HUES6 (cell line): ENCODE results near the gene SATB2.

Experiments
- H3K27ac ChIP-seq: 2 replicates; pipeline ENCODE4 v1.7.0; 2013; ENCODE audit warnings: low read depth, mild to moderate bottlenecking, low read length, inconsistent platforms
- H3K27me3 ChIP-seq: 2 replicates; pipeline ENCODE4 v1.6.1; 2013; ENCODE audit warnings: low read length; ENCODE audit not compliant: control insufficient read depth, insufficient read depth
- H3K36me3 ChIP-seq: 2 replicates; pipeline ENCODE4 v1.6.1; 2013; ENCODE audit warnings: low read length; ENCODE audit not compliant: control insufficient read depth, insufficient read depth
- H3K4me1 ChIP-seq: 2 replicates; pipeline ENCODE4 v1.6.1; 2013; ENCODE audit warnings: low read length; ENCODE audit not compliant: control insufficient read depth, insufficient read depth
- H3K4me3 ChIP-seq: 2 replicates; pipeline ENCODE4 v1.5.1; 2013; ENCODE audit warnings: low read depth, low read length
- H3K9ac ChIP-seq: one replicate; pipeline ENCODE4 v1.6.1; 2013; ENCODE audit warnings: mild to moderate bottlenecking, low read length
- H3K9me3 ChIP-seq: 2 replicates; pipeline ENCODE4 v1.6.1; 2013; ENCODE audit warnings: low read depth, low read length; ENCODE audit not compliant: control insufficient read depth, insufficient read depth

Gene SATB2

GRCh38 chr2:199428291-199428690 lies 29.4 kb downstream of the SATB2 start:
- Histone ChIP-seq H3K36me3 (no peaks in the 10 kb centered on the region), H3K27me3 (no peaks in the 10 kb centered on the region), H3K9me3 (no peaks in the 10 kb centered on the region), H3K4me1 (peaks cover 46% of the 10 kb centered on the region), H3K27ac (no peak overlapping the region), H3K4me3 (no peak overlapping the region), H3K9ac (no peak overlapping the region)

GRCh38 chr2:199424160-199424559 lies 33.6 kb downstream of the SATB2 start:
- Histone ChIP-seq H3K36me3 (peaks cover 4% of the 10 kb centered on the region; the same call in 1 of the 2 replicates), H3K27me3 (no peaks in the 10 kb centered on the region), H3K9ac (no peak overlapping the region), H3K4me1 (peaks cover 11% of the 10 kb centered on the region), H3K27ac (no peak overlapping the region), H3K9me3 (no peaks in the 10 kb centered on the region), H3K4me3 (peak overlapping the region; percentile 24; the same call in 1 of the 2 replicates)

DNA sequence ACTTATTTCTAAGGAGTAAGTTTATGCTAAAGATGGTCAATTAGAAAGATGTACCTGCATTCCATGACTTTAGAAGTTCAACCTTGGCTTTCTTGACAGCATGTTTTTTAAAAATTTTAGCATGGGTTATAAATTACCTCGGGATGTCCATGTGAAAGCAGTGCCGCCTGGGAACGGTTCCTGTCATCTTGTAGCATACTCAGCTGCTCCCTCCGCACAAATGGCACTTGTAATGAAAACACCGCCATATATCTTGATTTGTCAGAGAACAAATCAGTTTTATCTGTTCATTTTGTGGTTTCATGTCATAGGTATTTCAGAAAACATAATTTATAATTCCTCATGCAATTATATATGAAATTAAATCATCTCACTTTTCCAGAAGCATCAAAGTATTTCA lies 38.3 kb downstream of the SATB2 start:
- peaks cover 4% of the 10 kb centered on the region; the same call in 1 of the 2 replicates for H3K36me3 ChIP-seq
- H3K9ac ChIP-seq = no peak overlapping the region
- peaks cover 14% of the 10 kb centered on the region for H3K4me1 ChIP-seq
- H3K27me3 ChIP-seq = no peaks in the 10 kb centered on the region
- H3K9me3 ChIP-seq = no peaks in the 10 kb centered on the region
- H3K4me3 ChIP-seq = no peak overlapping the region
- no peak overlapping the region for H3K27ac ChIP-seq

GRCh38 chr2:199414465-199414864 lies 43.3 kb downstream of the SATB2 start:
- no peaks in the 10 kb centered on the region for H3K9me3 ChIP-seq
- no peak overlapping the region for H3K27ac ChIP-seq
- no peak overlapping the region for H3K4me3 ChIP-seq
- peaks cover 7% of the 10 kb centered on the region; the same call in 1 of the 2 replicates for H3K36me3 ChIP-seq
- no peaks in the 10 kb centered on the region for H3K27me3 ChIP-seq
- peaks cover 30% of the 10 kb centered on the region for H3K4me1 ChIP-seq
- H3K9ac ChIP-seq = no peak overlapping the region

GRCh38 chr2:199414001-199414400 lies 43.7 kb downstream of the SATB2 start:
- no peaks in the 10 kb centered on the region for H3K27me3 ChIP-seq
- H3K27ac ChIP-seq = no peak overlapping the region
- H3K36me3 ChIP-seq = peaks cover 7% of the 10 kb centered on the region; the same call in 1 of the 2 replicates
- no peaks in the 10 kb centered on the region for H3K9me3 ChIP-seq
- no peak overlapping the region for H3K9ac ChIP-seq
- peaks cover 34% of the 10 kb centered on the region for H3K4me1 ChIP-seq
- no peak overlapping the region for H3K4me3 ChIP-seq

GRCh38 chr2:199409759-199410529 lies 47.8 kb downstream of the SATB2 start:
- Histone ChIP-seq H3K27me3 (no peaks in the 10 kb centered on the region), H3K4me3 (no peak overlapping the region), H3K9ac (no peak overlapping the region), H3K4me1 (peaks cover 35% of the 10 kb centered on the region), H3K36me3 (peaks cover 7% of the 10 kb centered on the region; the same call in 1 of the 2 replicates), H3K27ac (no peak overlapping the region), H3K9me3 (no peaks in the 10 kb centered on the region)

- H3K4me1 ChIP-seq = peaks cover 32% of the 10 kb centered on the region
- no peaks in the 10 kb centered on the region for H3K27me3 ChIP-seq
- no peak overlapping the region for H3K4me3 ChIP-seq
- H3K27ac ChIP-seq = no peak overlapping the region
- H3K9ac ChIP-seq = no peak overlapping the region
- no peaks in the 10 kb centered on the region for H3K9me3 ChIP-seq
- H3K36me3 ChIP-seq = no peaks in the 10 kb centered on the region
Measured at GRCh38 chr2:199407421-199407820, 50.3 kb downstream of the SATB2 start.

GRCh38 chr2:199405241-199405640 lies 52.5 kb downstream of the SATB2 start:
- peaks cover 17% of the 10 kb centered on the region for H3K4me1 ChIP-seq
- H3K27ac ChIP-seq = no peak overlapping the region
- H3K4me3 ChIP-seq = no peak overlapping the region
- no peak overlapping the region for H3K9ac ChIP-seq
- H3K9me3 ChIP-seq = no peaks in the 10 kb centered on the region
- H3K36me3 ChIP-seq = no peaks in the 10 kb centered on the region
- H3K27me3 ChIP-seq = no peaks in the 10 kb centered on the region

DNA sequence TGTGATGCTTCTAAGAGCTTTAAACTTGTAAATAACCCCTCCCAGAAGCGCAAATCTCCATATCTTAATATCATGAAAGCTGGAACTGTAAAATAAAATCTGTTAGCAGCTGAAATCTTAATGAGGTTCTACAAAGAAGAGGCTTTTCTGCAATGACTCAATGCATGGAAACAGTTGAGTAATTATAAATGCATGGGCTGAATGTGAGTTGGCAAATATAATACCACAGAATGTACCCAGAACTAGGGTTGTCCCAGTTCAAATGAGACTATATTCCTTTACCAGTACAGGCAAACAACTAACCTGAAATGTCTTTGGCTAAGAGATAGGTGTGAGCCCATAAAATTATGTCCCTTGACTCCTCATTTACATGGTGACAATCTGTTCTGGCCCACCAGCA lies 52.9 kb downstream of the SATB2 start:
- no peak overlapping the region for H3K4me3 ChIP-seq
- no peak overlapping the region for H3K27ac ChIP-seq
- H3K9ac ChIP-seq = no peak overlapping the region
- H3K9me3 ChIP-seq = peaks cover 2% of the 10 kb centered on the region; the same call in 1 of the 2 replicates
- peaks cover 2% of the 10 kb centered on the region; the same call in 1 of the 2 replicates for H3K36me3 ChIP-seq
- no peaks in the 10 kb centered on the region for H3K27me3 ChIP-seq
- peaks cover 13% of the 10 kb centered on the region for H3K4me1 ChIP-seq

DNA sequence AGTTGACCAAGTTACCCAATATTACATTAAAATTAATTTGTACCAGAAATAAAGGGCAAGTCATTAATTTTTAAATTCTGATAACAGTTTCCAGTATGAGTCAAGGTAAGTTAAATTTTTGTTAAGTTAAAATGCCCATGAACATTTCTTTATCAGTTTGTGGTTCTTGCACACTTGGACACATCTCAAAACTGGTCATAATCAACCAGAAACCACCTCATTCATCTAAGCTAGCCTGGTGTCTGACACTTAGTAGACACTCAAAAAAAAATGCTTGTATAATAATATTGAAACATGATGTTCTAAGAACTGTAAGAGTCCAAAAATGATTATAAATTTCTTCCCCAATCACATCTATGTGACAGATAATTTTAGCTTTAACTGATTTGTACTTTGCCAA lies 62.4 kb downstream of the SATB2 start:
- H3K9ac ChIP-seq = no peak overlapping the region
- H3K4me1 ChIP-seq = 0 out of 2 replicates have a peak, but pooled peaks cover 8% of the 10 kb centered on the region
- H3K9me3 ChIP-seq = peaks cover 5% of the 10 kb centered on the region; the same call in 1 of the 2 replicates
- no peak overlapping the region for H3K4me3 ChIP-seq
- H3K27me3 ChIP-seq = no peaks in the 10 kb centered on the region
- no peak overlapping the region for H3K27ac ChIP-seq
- peaks cover 8% of the 10 kb centered on the region; the same call in 1 of the 2 replicates for H3K36me3 ChIP-seq

DNA sequence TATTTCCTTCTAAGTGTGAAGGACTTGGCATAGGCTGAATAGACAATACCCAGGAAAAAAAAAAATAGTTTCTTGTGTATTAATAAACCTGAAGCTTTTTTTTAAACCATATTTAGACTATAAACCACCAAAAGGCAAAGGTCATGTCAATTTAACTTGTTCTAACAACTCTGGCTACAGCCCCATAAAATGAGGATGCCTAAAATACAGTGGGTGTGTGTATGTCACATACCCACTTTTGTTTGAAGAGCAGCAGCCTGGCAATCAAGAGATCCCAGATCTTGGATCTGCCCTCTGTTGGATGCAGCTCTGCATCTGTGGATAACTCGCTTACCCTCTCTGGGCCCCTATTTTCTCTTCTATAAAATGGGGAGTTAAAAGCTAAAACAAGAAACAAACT lies 65.4 kb downstream of the SATB2 start:
- Histone ChIP-seq H3K27ac (no peak overlapping the region), H3K9me3 (no peaks in the 10 kb centered on the region), H3K36me3 (no peaks in the 10 kb centered on the region), H3K9ac (no peak overlapping the region), H3K27me3 (no peaks in the 10 kb centered on the region), H3K4me1 (no peaks in the 10 kb centered on the region), H3K4me3 (no peak overlapping the region)
